Left ventricle myocardium inferior (tissue), 1 donor: Measurements from ENCODE around the gene RSAD2. TPM values are rescaled to one million over a fixed set of nuclear protein-coding genes. Genes with fewer than 3 reads are reported as not detected.

Experiments
- DNase-seq: peaks from one replicate; pipeline ENCODE4 v3.0.0-alpha.2; 2020
- H3K27ac ChIP-seq: fragments of 200-600 bp; replicated peaks from 2 replicates; pipeline ENCODE4 v1.8.0; 2021
- H3K27me3 ChIP-seq: fragments of 200-600 bp; 2 replicates; pipeline ENCODE4 v1.8.0; 2021; ENCODE audit warnings: low read depth
- H3K36me3 ChIP-seq: fragments of 200-600 bp; 2 replicates; pipeline ENCODE4 v1.8.0; 2021
- H3K4me1 ChIP-seq: fragments of 200-600 bp; 2 replicates; pipeline ENCODE4 v1.8.0; 2021
- H3K4me3 ChIP-seq: fragments of 200-600 bp; 2 replicates; pipeline ENCODE4 v1.8.0; 2021; ENCODE audit warnings: mild to moderate bottlenecking, moderate library complexity
- H3K9me3 ChIP-seq: fragments of 200-600 bp; replicated peaks from 2 replicates; pipeline ENCODE4 v1.8.0; 2021
- intact Hi-C: fragments of 100-400 bp; cut with micrococcal nuclease; formaldehyde crosslinking; loops from one replicate; pipeline ENCODE4 v1.11.0; 2022
- total RNA-seq: library from RNA; stranded (reverse); fragmentation: NEBNext Ultra II Directional; extraction: Animal tissue kit (Norgen Biotek cat#: 25700); gene quantifications from one replicate; pipeline ENCODE4 v1.2.1, GENCODE V29; 2021
- TF ChIP-seq, protein P1 (sequence below): fragments of 200-600 bp; IDR thresholded peaks from 2 replicates; pipeline ENCODE4 v1.8.0; 2021; ENCODE audit warnings: antibody characterized with exemption, mild to moderate bottlenecking, borderline replicate concordance
- donor health status: DM: no; HTN: yes; CAD: no; lungs with severe emphysema.

Gene RSAD2
- total RNA-seq, 1 donor from 2014 or later: 2.4 TPM

DNA sequence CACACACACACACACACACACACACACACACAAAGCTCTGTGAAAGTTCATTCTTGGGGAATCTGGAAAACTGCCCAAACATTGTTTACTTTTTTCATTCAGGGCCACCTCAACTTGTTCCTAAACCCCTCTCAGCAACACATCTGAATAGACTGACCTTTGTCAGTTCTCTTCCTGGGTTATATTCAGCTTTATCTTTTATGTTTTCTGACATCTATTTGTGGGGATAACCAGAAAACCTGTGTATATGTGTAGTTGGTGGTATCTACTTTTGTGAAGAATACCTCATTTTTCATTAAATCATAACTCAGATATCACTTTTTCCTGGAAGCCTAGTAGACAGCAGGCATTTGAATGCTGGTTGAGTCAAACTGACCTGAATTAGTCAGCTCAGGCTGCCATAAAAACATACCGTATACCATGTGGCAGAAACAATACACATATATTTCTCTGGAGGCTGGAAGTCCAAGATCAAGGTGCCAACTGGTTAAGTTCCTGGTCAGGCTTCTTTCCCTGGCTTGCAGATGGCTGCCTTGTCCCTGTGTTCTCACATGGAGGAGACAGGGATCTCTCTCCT lies 28.7 kb downstream of the RSAD2 start:
- no peaks in the 10 kb centered on the region for H3K4me1 ChIP-seq

DNA sequence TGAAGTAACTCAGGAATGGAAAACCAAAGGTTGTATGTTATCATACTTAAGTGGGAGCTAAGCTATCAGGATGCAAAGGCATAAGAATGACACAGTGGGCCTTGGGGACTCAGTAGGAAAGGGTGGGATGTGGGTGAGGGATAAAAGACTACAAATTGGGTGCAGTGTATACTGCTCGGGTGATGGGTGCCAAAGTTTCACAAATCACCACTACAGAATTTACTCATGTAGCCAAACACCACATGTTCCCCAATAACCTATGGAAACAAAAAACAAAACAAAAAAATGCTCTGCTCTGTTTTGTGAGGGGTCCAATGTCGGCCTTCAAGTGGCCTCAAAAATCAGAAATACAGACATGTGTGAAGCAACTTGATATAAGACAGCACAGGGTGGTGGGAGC lies 30.7 kb downstream of the RSAD2 start:
- Histone ChIP-seq H3K36me3 (no peaks in the 10 kb centered on the region), H3K4me3 (no peak overlapping the region), H3K4me1 (no peaks in the 10 kb centered on the region), H3K27me3 (no peaks in the 10 kb centered on the region), H3K27ac (no peak overlapping the region), H3K9me3 (no peaks in the 10 kb centered on the region)
- DNase-seq: no peak
- intact Hi-C loops: loop anchor here (10.0 kb wide), 1 partner anchor 47 kb away; no protein-coding TSS in a partner anchor
- TF ChIP-seq, protein P1, sequence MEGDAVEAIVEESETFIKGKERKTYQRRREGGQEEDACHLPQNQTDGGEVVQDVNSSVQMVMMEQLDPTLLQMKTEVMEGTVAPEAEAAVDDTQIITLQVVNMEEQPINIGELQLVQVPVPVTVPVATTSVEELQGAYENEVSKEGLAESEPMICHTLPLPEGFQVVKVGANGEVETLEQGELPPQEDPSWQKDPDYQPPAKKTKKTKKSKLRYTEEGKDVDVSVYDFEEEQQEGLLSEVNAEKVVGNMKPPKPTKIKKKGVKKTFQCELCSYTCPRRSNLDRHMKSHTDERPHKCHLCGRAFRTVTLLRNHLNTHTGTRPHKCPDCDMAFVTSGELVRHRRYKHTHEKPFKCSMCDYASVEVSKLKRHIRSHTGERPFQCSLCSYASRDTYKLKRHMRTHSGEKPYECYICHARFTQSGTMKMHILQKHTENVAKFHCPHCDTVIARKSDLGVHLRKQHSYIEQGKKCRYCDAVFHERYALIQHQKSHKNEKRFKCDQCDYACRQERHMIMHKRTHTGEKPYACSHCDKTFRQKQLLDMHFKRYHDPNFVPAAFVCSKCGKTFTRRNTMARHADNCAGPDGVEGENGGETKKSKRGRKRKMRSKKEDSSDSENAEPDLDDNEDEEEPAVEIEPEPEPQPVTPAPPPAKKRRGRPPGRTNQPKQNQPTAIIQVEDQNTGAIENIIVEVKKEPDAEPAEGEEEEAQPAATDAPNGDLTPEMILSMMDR: no peak

More for the DNA sequence above, 28.7 kb downstream of the RSAD2 start:
- Histone ChIP-seq H3K4me3 (no peak overlapping the region), H3K27ac (no peak overlapping the region), H3K36me3 (no peaks in the 10 kb centered on the region), H3K27me3 (no peaks in the 10 kb centered on the region), H3K9me3 (peaks cover 16% of the 10 kb centered on the region)
- TF ChIP-seq, protein P1: no peak
- intact Hi-C loops: loop anchor here (10.0 kb wide), 1 partner anchor 49 kb away; no protein-coding TSS in a partner anchor
- no peak for DNase-seq

DNA sequence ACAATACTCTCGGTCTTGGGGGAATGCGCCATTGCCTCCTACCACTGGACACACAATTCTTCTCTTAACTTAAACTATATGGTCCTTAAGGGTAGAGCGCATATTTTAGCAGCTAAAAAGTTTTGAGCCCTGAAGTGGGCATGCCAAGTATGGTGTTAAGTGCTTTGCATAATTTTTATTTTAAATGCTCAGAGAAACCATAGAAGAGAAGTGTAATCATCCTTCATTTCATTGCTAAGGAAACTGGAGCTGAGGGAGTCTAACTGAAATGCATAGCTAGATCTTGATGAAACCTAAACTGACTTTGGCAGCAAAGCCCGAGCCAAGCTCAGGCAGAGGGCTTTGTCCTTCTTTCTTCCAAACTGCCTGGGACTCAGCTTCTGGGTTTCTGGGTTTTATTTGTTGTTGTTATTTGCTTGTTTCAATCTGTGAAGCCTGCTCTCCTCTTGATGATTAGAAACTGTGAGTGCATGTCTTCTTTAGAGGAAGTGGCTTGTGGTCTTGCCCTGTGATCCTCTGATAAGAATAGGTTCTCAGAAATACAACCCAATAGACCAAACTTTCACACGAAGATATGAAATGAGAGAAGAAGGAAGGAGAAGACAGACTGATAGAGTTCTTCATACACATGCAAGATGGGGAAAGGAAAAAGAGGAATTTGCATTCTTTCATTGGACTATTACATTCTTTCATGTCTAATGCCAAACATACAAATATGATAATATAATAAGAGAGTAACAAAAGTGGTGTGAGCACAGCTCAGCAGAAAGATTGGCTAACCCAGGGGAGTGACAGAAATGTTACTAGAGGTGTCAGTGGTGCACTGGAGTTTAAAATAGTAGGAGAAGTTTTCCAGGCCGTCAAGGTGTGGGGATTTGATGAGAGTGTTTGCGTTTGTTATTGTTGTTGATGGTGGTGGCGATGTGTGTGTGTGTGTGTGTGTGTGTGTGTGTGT lies 32.1 kb downstream of the RSAD2 start:
- DNase-seq: no peak
- Histone ChIP-seq H3K27ac (no peak overlapping the region), H3K4me3 (no peak overlapping the region), H3K4me1 (no peaks in the 10 kb centered on the region), H3K9me3 (no peaks in the 10 kb centered on the region), H3K36me3 (no peaks in the 10 kb centered on the region), H3K27me3 (no peaks in the 10 kb centered on the region)
- TF ChIP-seq, protein P1: no peak
- intact Hi-C loops: loop anchor here (10.0 kb wide), 1 partner anchor 45 kb away; no protein-coding TSS in a partner anchor

DNA sequence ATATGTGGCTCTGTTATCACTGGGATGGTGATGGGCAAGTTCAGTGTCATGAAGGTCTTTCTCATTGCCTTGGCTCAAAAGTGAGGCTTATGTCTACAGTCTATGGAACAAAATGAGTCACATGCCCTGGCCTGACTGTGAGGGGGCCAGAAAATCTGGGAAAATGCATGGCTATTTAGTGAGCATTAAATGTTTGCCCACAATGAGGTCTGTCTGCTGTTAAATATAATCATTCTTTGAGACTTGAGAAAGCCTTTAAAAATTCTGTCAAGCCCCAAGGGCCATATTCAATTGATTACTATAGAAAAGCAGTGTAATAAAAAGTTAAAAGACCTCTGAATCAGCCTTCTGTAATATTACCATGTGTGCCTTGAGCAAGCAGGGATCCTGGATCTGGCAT lies 34.1 kb downstream of the RSAD2 start:
- intact Hi-C loops: no loop called here
- Histone ChIP-seq H3K27ac (no peak overlapping the region), H3K27me3 (no peaks in the 10 kb centered on the region), H3K9me3 (no peaks in the 10 kb centered on the region), H3K36me3 (no peaks in the 10 kb centered on the region), H3K4me3 (no peak overlapping the region), H3K4me1 (peaks cover under 1% of the 10 kb centered on the region)
- no peak for DNase-seq
- TF ChIP-seq, protein P1: no peak

DNA sequence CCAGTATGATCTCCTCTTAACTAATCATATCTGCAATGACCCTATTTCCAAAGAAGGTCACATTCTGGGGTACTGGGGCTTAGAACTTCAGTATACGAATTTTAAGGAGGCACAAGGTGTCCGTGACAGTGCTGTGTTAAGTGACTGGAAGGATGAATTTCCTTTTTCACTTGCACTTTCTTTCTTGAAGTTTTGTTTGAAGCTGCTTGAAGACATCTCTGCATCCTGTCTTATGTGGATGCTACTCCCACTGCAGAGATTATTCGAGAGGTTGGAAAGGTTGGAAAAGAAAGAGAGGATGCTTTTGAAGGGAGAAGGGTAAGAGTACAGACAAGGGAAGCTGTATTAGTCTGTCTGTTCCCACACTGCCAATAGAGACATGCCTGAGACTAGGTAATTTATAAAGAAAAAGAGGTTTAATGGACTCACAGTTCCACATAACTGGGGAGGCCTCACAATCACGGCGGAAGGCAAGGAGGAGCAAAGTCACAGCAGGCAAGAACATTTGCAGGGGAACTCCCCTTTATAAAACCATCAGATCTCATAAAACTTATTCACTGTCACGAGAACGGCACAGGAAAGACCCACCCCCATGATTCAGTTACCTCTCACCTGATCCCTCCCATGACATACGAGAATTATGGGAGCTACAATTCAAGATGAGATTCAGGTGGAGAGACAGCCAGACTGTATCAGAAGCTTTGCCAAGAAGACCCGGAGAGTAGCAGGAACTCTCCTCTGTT lies 36.0 kb downstream of the RSAD2 start:
- intact Hi-C loops: no loop called here
- no peak for DNase-seq
- Histone ChIP-seq H3K9me3 (no peaks in the 10 kb centered on the region), H3K4me3 (no peak overlapping the region), H3K4me1 (peaks cover 11% of the 10 kb centered on the region), H3K27ac (no peak overlapping the region), H3K36me3 (no peaks in the 10 kb centered on the region), H3K27me3 (no peaks in the 10 kb centered on the region)
- TF ChIP-seq, protein P1: no peak
